OCI-LY1 (cell line): ENCODE data around the gene SLCO3A1.

Source experiments
- CTCF ChIP-seq: fragments of 200-600 bp; sonication (generic), shearing (Covaris generic); IDR thresholded peaks from 2 replicates; pipeline ENCODE4 v1.5.1; 2017; ENCODE audit warnings: mild to moderate bottlenecking, antibody characterized with exemption, low read length, moderate library complexity, mixed read lengths
- EZH2 ChIP-seq: fragments of 200-600 bp; sonication (generic), shearing (Covaris generic); IDR thresholded peaks from 2 replicates; pipeline ENCODE4 v1.8.0; 2017; ENCODE audit warnings: borderline replicate concordance, mixed run types, mild to moderate bottlenecking, antibody characterized with exemption, low read length, moderate library complexity, mixed read lengths

DNA sequence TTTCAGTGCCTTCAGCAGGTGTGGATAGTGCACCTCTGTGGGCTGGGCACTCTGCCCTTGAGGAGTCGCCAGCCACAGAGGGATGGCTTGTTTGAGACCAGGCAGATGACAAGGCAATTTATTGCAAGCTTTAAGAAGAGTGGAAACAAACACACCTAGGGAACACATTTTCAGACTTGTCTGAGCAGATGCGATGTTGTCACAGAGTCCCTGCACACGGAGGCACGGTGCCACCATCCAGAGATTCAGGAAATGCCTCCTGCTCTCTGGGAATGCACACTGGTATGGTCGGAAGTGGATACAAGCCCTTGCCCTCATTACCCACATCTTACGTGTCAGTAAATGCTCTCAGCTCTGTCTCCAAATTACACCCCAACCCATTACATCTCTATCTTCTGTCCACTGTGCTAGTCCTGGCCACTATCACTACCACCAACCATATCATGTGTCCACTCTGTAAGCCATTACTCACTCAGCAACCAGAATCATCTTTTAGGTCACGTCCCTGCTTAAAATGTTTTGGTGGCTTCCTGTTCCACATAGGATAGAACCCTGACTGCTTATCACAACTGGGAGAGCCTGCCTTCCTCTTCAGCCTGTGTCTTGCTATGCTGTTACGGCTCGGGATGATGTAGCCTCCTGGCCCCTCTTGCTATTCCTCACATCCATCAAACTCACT is 196.9 kb downstream of the SLCO3A1 start:
- TF ChIP-seq CTCF (no peak), EZH2 (no peak)
